ENCODE measurements around the gene TSSK6. TPM values are rescaled to one million over a fixed set of nuclear protein-coding genes. Genes with fewer than 3 reads are reported as not detected.

TSSK6 gene
- total RNA-seq, 3 donors from 2014 or later, result 1.8 to 2.5 (median 2.3) TPM

- no peak overlapping the region for H3K4me3 ChIP-seq
- H3K4me1 ChIP-seq (ENCODE audit: low read depth), result peaks cover 8% of the 10 kb centered on the region
- no peak for DNase-seq
- intact Hi-C loops (cut with DNase I, micrococcal nuclease), result no loop called here
- TF ChIP-seq CTCF (IDR thresholded peaks at IDR 0.05), result no peak
- no peaks in the 10 kb centered on the region for H3K9me3 ChIP-seq
- no peaks in the 10 kb centered on the region for H3K36me3 ChIP-seq (ENCODE audit: low read depth)
- no peak for ATAC-seq
Observed at GRCh38 chr19:19543640-19544039, 28.3 kb upstream of the TSSK6 start.

DNA sequence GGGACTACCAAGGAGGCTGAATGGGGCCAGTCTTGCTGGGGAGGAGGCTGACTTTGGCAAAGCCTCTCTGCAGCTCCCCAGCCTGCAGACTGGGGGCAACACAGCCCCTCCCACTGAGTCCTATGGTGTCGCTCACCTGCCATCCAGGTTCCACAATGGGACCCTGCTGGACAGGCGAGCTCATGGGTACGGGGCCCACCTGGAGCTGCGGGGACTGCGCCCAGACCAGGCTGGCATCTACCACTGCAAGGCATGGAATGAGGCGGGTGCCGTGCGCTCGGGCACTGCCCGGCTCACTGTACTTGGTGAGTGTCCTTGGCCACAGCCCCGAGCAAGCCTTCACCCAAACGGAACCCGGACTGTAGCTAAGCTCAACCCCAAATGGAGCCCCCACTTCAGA lies 27.8 kb upstream of the TSSK6 start:
- Histone ChIP-seq H3K9me3 (no peaks in the 10 kb centered on the region), H3K4me1 (ENCODE audit: low read depth) (peaks cover 14% of the 10 kb centered on the region), H3K4me3 (no peak overlapping the region), H3K36me3 (ENCODE audit: low read depth) (no peaks in the 10 kb centered on the region)
- intact Hi-C loops (cut with DNase I, micrococcal nuclease), result no loop called here
- TF ChIP-seq CTCF (IDR thresholded peaks at IDR 0.05), result no peak
- DNase-seq, result no peak
- ATAC-seq, result no peak

- H3K9me3 ChIP-seq, result no peaks in the 10 kb centered on the region
- intact Hi-C loops (cut with DNase I, micrococcal nuclease), result no loop called here
- no peaks in the 10 kb centered on the region for H3K36me3 ChIP-seq (ENCODE audit: low read depth)
- TF ChIP-seq CTCF (IDR thresholded peaks at IDR 0.05), result no peak
- H3K4me3 ChIP-seq, result no peak overlapping the region
- no peak for DNase-seq
- H3K4me1 ChIP-seq (ENCODE audit: low read depth), result peaks cover 18% of the 10 kb centered on the region
- ATAC-seq, result no peak
Observed at GRCh38 chr19:19542507-19542906, 27.2 kb upstream of the TSSK6 start.

- Histone ChIP-seq H3K4me3 (no peak overlapping the region), H3K9me3 (no peaks in the 10 kb centered on the region), H3K36me3 (ENCODE audit: low read depth) (no peaks in the 10 kb centered on the region), H3K4me1 (ENCODE audit: low read depth) (peaks cover 20% of the 10 kb centered on the region)
- no peak for ATAC-seq
- TF ChIP-seq CTCF (IDR thresholded peaks at IDR 0.05), result no peak
- DNase-seq, result no peak
- intact Hi-C loops (cut with DNase I, micrococcal nuclease), result no loop called here
Observed at GRCh38 chr19:19541616-19542015, 26.3 kb upstream of the TSSK6 start.

- no peak overlapping the region for H3K4me3 ChIP-seq
- DNase-seq, result peak; percentile 62 to 79 (median 72)
- H3K36me3 ChIP-seq (ENCODE audit: low read depth), result no peaks in the 10 kb centered on the region
- no peaks in the 10 kb centered on the region for H3K9me3 ChIP-seq
- intact Hi-C loops (cut with DNase I, micrococcal nuclease), result no loop called here
- peaks cover 20% of the 10 kb centered on the region for H3K4me1 ChIP-seq (ENCODE audit: low read depth)
- peak; percentile 78 for ATAC-seq
- TF ChIP-seq CTCF (IDR thresholded peaks at IDR 0.05), result no peak
Observed at GRCh38 chr19:19540715-19541515, 25.6 kb upstream of the TSSK6 start.
